Activated CD4-positive, alpha-beta T cell treated with anti-CD3 and anti-CD28 coated beads, Interleukin-10, Interleukin-2, amounts not matched to agents 100 ng/mL and 50 ng/mL, durations not matched to agents 16 hours and 8 hours (primary cell): ENCODE measurements around the gene NR1H2.

Experiments used
- DNase-seq: peaks from one replicate; pipeline ENCODE4 v3.0.0-alpha.2; 2020

Gene NR1H2

DNA sequence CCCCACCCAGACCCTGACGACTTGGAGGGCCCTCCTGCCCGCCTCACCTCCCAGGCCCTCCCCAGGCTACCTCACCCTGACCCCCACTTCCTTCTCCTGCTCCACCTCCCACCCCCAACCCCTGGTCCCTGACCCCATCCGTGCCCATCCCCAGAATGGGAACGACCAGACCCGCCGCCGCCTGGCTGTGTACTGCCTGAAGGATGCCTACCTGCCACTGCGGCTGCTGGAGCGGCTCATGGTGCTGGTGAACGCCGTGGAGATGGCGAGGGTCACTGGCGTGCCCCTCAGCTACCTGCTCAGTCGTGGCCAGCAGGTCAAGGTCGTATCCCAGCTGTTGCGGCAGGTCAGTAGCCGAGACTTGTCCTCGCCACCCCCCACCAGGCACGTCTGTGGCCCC lies 30.6 kb downstream of the NR1H2 start:
- DNase-seq: no peak

DNA sequence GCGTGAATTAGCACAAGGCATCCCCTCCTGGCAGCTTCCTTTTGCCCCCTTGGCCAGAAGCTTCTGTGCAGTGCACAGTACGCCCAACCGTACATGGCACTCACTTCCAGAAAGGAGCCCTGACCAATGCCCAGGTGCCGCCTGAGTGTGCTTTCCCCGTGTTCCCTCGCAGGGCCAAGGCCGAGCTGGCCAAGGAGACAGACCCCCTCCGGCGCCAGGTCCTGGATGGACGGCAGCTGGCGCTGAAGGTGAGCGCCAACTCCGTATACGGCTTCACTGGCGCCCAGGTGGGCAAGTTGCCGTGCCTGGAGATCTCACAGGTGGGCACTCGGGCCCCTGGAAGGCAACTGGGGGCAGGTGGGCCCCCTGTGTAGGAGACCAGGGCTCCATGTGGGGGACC lies 33.1 kb downstream of the NR1H2 start:
- no peak for DNase-seq

DNA sequence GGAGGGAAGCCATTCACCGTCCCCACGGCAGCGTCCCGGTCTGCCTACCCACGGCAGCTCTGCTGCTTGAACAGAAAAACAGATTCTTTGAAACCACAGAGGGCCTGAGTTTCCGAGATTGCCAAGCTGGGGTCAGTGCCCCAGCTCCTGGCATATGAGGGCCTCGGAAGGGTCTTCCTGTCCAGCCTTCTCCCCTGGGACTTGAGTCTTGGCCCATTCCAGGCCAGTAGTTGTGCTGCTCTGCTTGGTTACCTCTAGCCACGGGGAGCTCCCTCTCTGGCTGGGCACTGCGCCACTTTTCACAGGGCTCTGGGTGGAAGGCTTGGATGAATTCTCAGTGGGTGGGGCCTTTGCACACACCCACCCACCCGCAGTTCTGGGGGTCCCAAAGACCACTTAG lies 33.9 kb downstream of the NR1H2 start:
- no peak for DNase-seq

DNA sequence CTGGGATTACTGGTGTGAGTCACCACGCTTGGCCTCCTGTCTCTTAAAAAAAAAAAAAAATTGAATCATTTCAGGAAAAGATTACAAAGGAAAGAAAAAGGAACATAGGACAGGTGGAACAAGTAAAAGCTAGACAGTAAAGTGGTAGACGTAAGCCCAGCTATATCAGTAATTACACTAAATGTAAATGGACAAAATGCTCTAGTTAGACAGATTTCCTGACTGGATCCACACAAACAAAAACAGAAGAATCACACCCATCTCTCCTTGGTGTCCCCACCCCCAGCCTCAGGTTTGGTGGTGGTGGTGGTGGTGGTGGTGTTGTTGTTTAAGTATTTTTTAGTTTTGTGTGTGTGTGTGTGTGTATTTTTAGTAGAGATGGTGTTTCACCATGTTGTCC lies 36.2 kb downstream of the NR1H2 start:
- DNase-seq: no peak

DNA sequence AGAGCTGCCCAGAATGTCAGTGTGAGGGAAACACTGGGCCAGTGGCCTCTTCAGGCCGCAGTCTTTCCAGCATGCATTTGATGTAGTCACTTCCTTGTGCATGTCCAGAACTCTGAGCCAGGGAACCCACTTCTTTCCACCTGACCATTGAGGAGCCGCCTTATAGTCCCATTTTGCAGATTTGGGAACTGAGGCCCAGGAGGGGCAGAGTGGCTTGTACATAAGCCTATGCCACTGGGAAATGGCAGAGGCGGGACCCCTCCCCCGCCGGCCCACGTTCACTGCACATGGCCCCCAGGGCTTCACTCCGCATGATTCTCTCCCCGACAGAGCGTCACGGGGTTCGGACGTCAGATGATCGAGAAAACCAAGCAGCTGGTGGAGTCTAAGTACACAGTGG lies 36.8 kb downstream of the NR1H2 start:
- no peak for DNase-seq

DNA sequence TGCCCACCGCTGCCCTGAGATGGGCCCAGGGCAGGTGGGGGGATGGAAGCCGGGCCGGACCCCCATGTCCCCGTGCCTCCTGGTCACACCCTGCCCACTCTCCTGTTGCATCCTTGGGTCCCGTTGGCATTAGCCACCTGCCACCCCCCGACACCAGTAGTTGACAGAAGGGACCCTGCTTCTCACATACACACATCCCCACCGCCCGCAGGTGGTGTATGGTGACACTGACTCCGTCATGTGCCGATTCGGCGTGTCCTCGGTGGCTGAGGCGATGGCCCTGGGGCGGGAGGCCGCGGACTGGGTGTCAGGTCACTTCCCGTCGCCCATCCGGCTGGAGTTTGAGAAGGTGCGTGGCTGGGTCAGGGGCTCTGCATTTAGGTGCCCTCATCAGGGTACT lies 37.3 kb downstream of the NR1H2 start:
- no peak for DNase-seq

DNA sequence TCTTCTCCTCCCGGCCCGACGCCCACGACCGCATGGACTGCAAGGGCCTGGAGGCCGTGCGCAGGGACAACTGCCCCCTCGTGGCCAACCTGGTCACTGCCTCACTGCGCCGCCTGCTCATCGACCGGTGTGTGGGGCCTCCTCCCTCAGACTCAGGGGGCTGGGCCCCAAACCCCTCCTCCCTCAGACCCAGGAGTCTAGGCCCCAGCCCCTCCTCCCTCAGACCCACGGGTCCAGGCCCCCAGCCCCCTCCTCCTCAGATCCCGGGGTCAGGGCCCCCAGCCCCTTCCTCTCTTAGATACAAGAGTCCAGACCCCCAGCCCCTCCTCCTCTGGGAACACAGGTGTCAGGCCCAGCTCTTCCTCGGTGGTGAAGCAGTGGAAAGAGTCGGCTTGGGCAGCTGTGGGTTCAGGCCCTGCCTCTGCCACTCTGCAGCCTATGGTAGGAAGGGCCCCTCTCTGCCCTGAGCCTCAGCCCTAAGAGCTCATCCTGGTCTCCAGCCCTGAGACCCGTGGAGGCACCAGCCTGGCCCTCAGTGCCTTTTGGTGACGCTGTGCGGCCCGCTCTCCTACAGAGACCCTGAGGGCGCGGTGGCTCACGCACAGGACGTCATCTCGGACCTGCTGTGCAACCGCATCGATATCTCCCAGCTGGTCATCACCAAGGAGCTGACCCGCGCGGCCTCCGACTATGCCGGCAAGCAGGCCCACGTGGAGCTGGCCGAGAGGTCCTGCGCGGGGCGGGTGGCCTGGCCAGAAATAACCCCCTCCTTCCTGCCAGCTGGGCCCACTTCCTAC lies 38.8 kb downstream of the NR1H2 start:
- DNase-seq: peak; percentile 79

DNA sequence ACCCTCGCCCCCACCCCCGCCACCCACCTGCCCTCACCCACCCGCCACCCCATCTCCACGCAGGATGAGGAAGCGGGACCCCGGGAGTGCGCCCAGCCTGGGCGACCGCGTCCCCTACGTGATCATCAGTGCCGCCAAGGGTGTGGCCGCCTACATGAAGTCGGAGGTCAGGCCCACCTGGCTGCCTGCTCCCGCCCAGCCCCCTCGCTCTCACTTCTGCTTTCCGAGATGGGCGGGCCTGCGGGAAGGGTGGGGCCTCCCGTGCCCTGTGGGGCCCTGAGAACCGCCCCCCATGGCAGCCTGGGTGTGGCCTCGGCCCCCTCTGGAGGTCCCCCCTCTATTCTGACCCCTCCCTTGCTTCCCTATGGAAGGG lies 39.4 kb downstream of the NR1H2 start:
- DNase-seq: no peak

DNA sequence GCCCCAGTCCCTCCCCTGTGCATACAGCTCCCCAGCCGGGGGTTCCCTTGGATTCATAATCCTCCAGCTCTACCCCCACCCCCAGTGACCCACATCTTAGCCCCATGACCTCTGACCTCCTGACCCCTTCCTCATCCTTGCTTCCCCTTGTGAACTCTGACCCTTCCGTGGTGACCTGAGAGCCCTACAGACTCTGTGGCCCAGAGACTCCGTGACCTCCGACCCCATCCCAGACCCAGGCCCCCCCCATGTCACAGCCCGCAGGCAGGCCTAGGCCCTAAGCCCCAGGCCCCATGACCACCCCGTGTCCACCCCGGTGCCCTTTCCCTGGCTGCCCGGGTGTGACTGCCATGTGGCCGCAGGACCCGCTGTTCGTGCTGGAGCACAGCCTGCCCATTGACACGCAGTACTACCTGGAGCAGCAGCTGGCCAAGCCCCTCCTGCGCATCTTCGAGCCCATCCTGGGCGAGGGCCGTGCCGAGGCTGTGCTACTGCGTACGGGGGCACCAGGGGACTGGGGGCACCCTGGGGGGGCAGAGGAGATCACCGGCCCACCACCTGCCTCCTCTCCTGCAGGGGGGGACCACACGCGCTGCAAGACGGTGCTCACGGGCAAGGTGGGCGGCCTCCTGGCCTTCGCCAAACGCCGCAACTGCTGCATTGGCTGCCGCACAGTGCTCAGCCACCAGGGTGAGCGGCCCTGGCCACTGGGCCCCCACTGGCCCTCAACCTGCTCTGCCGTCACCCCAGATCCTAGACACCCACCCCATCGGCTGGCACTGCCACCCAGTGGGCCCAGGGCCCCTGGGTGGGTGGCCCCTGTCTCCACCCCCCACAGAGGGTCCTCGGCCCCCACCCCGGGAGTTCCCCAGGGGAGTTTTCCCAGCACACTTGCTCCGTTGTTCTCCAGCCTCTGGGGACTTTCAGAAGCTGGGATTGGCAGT lies 40.0 kb downstream of the NR1H2 start:
- DNase-seq: no peak

DNA sequence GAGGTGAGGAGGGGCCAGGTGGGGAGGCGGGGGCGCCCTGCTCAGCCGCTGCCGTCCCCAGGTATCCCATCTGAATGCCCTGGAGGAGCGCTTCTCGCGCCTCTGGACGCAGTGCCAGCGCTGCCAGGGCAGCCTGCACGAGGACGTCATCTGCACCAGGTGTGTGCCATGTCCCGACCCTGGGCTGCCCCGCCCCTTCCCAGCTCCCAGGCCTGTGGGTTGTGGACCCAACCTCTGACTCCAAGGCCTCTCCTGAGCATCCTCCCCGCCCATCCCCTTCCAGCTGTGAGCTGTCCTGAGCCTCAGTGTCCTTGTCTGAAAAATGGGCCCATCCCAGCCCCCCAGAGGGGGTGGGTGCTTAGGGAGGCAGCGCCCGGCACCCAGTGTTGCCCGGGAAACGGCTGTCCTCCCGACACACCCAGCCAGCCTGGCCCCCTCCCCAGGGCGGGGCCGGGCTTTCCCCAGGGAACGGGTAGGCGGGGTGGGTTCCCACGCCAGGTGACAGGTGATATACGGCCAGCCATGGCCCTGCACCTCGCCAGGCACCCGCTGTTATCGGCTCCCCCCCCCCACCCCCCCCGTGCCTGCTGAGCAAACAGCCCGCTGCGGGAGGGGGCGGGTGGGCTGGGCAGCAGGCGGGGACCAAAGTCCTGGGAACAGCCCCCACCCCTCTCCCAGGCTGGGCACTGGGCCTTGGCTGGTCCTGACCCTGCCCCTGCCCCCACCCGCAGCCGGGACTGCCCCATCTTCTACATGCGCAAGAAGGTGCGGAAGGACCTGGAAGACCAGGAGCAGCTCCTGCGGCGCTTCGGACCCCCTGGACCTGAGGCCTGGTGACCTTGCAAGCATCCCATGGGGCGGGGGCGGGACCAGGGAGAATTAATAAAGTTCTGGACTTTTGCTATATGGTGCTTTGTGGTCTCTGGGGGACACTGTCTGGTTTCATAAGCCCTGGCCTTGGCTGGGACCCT lies 41.1 kb downstream of the NR1H2 start:
- no peak for DNase-seq

DNA sequence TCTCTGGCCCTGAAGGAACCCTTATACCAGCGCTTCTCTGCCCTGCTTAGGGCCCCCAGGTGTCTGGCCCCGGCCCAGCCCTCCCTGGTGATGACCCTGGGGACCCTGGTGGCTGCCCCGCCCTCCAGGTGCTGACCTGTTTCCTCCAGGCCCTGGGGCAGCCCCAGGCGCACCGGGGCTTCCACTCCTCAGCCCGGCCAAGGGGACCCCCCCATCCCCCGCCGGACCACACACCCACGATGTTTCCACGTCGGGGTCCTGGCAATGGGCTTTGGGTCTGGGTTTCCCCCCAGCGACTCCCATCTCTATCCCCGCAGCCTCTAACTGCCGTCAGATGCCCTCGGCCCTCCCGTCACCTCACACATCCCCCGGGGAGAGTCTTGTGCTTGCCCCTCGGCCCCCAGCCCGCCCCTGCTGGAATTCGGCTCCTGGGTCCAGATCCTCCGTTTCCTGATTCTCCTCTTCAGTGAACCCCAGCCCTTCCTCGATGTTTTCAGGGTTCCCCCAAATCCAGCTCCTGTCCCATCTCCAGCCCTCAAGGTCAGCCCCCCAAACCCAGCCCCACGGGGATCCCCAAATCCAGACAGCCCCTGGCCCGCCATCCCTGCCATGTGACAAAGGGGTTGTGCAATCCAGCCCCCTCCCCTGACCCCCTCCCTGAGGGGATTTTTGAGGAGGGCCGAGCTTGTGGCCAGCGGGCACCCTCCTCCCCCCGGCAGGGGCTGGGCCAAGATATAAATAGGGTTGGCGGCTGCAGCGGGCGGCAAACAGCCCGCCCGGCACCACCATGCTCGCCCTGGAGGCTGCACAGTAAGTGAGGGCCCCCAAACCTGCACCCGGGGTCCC lies 42.1 kb downstream of the NR1H2 start, which contains the start of gene SPIB:
Gene SPIB (plus strand): TSS at position 763 of the 846 bp plus-strand sequence. CDS start 25 bp downstream, at position 788.
- DNase-seq: no peak

DNA sequence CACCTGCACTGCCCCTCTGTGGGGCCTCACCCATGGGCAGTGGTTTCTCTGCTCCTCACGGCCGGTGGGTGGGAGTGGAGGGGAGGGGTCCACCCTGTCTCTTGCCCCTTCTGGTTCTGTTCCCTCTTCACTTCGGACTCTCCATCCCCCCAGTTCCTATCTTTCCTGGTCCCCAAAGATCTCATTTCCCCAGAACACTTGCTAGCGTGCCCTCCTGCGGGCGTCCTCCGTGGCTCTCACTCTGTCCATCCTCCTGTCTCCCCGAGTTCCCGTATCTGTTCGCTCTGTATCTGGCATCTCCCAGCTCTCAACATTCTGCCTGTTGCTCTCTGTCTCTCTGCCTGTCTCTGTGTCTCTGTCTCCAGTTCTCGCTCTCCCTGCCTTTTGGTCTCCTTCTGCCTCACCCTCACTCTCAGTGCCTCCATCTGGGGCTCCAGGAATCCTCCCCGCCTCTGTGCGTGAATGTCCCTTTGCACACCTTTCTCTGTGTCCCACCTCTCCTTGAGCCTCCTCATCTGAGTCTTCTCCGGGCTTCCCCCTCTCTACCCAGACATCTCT lies 42.8 kb downstream of the NR1H2 start:
- no peak for DNase-seq

DNA sequence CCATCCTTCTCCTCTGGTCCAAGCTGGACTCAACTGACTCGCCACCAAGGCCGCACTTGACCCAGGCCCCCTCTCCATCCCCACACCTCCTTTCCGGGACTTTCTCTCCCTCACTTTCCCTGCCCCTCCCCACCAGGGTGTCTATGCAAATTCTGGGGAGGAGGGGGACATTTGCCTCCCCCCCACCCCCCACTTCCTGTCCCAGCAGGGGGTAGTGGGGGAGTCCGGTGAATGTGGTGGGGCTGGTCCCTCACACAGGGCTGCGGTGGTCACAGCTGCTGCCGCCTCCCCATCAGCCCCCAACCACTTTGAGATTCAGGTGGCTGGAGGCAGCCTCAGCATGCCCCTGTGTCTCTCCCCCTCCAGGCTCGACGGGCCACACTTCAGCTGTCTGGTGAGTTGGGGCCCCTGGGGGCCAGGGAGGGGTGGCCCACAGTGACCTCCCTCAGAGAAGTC lies 43.4 kb downstream of the NR1H2 start:
- DNase-seq: no peak

DNA sequence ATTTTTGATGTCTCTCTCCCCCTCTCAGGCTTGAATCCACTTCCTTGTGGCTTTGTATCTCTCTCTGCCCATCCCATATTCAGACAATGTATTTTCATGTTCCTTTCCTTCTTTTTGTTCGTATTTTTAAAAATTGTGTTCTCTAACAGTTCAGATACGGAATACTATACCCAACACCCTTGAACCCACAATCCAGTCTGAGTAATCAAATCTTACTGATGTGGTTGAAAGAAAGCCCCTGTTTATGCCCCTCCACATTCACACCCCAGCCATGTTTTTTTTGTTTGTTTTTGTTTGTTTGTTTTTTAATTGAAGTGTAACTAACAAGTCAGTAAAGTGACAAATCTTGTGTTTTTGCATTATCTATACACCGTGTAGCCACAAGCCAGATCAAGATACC lies 43.9 kb downstream of the NR1H2 start:
- DNase-seq: no peak

DNA sequence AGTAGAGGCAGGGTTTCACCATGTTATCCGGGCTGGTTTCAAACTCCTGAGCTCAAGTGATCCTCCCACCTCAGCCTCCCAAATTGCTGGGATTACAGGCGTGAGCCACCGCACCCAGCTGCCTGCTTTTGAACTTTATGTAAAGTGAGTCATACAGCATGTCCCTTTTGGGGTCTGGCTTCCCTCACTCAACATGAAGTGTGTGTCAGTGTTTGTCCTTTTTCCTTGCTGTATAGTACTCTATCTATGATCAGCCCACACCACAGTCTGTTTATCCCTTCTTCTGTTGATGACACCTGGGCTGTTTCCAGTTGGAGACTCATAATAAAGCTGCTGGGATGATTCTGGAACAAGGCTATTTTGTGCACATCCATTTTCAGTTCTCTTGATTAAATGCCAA lies 44.6 kb downstream of the NR1H2 start:
- no peak for DNase-seq

DNA sequence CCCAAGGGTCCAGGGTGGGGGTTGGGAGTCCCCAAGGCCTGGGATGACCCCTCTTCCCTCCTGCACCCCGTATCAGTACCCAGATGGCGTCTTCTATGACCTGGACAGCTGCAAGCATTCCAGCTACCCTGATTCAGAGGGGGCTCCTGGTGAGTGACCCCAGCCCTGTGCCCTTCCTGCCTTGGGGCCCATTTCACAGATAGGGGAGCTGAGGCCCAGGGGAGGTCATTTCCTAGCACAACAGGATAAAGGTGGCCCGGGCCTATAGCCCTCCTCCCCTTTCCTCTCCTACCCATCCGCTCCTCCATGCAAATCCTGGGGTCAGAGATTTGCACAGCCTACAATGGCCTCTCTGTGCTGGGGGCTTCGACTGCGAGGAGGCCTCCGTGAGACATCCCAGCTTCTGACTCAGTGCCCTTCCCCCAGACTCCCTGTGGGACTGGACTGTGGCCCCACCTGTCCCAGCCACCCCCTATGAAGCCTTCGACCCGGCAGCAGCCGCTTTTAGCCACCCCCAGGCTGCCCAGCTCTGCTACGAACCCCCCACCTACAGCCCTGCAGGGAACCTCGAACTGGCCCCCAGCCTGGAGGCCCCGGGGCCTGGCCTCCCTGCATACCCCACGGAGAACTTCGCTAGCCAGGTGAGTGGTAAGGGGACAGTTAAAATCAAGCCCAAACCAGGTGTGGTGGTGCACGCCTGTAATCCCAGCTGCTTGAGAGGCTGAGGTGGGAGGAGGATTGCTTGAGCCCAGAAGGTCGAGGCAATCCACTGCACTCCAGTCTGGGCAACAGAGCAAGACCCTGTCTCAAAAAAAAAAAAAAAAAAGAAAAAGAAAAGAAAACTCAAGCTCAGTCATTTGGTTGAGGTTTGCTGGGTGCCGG lies 46.4 kb downstream of the NR1H2 start:
- DNase-seq: no peak

DNA sequence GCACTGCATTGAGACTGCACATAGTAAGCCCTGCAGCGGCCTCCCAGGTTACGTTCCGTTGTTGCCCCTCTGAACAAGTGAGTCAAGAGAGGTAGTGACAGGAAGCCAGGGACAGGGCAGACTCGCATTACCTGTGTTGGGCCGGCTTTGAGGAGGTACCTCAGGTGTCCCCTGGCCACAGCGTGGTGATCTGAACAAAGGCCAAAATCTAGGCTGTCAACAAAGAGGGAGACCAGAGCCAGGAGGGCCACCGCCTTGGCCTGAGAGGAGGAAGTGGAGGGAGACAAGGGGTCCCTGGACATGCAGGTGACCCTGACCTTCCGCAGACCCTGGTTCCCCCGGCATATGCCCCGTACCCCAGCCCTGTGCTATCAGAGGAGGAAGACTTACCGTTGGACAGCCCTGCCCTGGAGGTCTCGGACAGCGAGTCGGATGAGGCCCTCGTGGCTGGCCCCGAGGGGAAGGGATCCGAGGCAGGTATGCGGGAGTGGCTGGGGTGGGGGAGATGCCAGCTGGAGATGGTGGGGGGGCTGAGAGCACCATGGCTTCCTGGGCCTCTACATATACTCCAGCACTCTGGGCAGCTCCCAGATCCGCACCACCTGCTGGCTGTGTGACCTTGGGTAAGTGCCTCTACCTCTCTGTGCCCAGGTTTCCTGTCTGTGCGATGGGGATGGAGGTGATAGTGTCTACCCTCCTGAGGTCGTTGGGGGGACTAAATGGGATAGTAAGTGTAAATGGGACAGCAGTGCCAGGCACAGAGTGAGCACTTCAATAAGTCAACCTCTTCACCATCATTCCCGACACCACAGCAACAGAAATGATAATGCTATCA lies 47.2 kb downstream of the NR1H2 start:
- DNase-seq: no peak

DNA sequence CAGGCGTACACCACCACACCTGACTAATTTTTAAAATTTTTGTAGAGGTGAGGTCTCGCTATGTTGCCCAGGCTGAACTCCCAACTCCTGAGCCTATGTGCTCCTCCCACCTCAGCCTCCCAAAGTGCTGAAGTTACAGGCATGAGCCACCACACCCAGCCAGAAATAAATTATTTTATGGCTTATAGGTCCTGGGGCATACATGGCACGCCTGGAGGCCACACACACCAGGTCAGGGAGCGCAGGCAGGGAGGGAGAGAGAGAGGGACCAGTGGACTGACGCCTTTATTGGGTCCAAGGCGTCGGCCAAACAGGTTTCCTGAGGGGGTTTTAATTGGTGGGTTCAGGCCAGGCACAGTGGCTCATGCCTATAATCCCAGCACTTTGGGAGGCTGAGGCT lies 49.3 kb downstream of the NR1H2 start:
- no peak for DNase-seq

DNA sequence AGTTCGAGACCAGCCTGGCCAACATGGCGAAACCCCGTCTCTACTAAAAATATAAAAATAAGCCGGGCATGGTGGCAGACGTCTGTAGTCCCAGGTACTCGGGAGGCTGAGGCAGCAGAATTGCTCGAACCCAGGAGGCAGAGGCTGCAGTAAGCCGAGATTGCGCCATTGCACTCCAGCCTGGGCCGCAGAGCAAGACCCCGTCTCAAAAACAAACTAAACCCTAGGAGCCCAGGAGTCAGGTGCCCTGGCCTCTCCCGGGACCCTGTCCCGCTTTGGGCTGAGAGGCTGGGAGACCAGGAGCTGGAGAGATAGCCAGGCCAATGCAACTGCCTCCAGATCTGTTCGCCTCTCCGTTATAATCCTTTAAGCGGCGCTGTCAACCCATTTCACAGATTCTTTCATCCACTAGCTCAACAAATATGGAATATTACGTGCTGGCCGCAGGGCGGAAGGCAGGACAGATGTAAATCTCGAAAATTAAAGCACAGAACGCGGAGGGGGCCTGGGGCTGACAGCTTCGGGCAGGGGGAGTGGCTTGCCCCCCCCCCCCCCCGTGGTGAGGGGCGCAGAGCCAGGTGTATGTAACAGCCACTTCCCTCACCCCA lies 51.2 kb downstream of the NR1H2 start:
- DNase-seq: no peak
